Measurements from ENCODE around the gene EPAS1. TPM values are rescaled to one million over a fixed set of nuclear protein-coding genes. Genes with fewer than 3 reads are reported as not detected.

Gene EPAS1
- total RNA-seq, 2 experiments from 2014 or later: 51.0 to 54.6 TPM

GRCh38 chr2:46338674-46339073 is 41.5 kb downstream of the EPAS1 start:
- no peaks in the 10 kb centered on the region for H3K9me3 Mint-ChIP-seq
- no peaks in the 10 kb centered on the region for H3K27me3 Mint-ChIP-seq
- no peaks in the 10 kb centered on the region for H3K36me3 Mint-ChIP-seq
- H3K27ac Mint-ChIP-seq: no peak overlapping the region
- CTCF ChIA-PET: interaction anchor here (0.8 to 1.7 kb wide), 3 partner anchors 24 to 276 kb away, joined by 4 read pairs; no protein-coding TSS in a partner anchor
- no peak overlapping the region for H3K4me3 Mint-ChIP-seq
- DNase-seq: no peak
- POLR2A ChIA-PET: no interaction called here
- H3K4me1 Mint-ChIP-seq (ENCODE audit: low read depth): peaks cover 5% of the 10 kb centered on the region
- intact Hi-C loops (cut with micrococcal nuclease): no loop called here

GRCh38 chr2:46339200-46339599 is 42.0 kb downstream of the EPAS1 start:
- peaks cover 4% of the 10 kb centered on the region for H3K4me1 Mint-ChIP-seq (ENCODE audit: low read depth)
- ChIA-PET POLR2A (no interaction called here), CTCF (interaction anchor here (0.8 to 1.7 kb wide), 3 partner anchors 24 to 276 kb away, joined by 4 read pairs; no protein-coding TSS in a partner anchor)
- no peak overlapping the region for H3K27ac Mint-ChIP-seq
- H3K36me3 Mint-ChIP-seq: no peaks in the 10 kb centered on the region
- H3K9me3 Mint-ChIP-seq: no peaks in the 10 kb centered on the region
- no peak for DNase-seq
- H3K27me3 Mint-ChIP-seq: no peaks in the 10 kb centered on the region
- no peak overlapping the region for H3K4me3 Mint-ChIP-seq
- intact Hi-C loops (cut with micrococcal nuclease): no loop called here

GRCh38 chr2:46339676-46340459 is 42.7 kb downstream of the EPAS1 start:
- POLR2A ChIA-PET: no interaction called here
- intact Hi-C loops (cut with micrococcal nuclease): no loop called here

GRCh38 chr2:46340740-46341420 is 43.7 kb downstream of the EPAS1 start:
- H3K4me3 Mint-ChIP-seq: no peak overlapping the region
- no peaks in the 10 kb centered on the region for H3K4me1 Mint-ChIP-seq (ENCODE audit: low read depth)
- H3K27ac Mint-ChIP-seq: no peak overlapping the region
- POLR2A ChIA-PET: no interaction called here
- H3K36me3 Mint-ChIP-seq: no peaks in the 10 kb centered on the region
- no peaks in the 10 kb centered on the region for H3K27me3 Mint-ChIP-seq
- DNase-seq: no peak
- intact Hi-C loops (cut with micrococcal nuclease): no loop called here
- no peaks in the 10 kb centered on the region for H3K9me3 Mint-ChIP-seq
- CTCF ChIA-PET: interaction anchor here (1.5 kb wide), 1 partner anchor 11 kb away, joined by 4 read pairs; no protein-coding TSS in a partner anchor

More at GRCh38 chr2:46339676-46340459, 42.7 kb downstream of the EPAS1 start:
- Mint-ChIP-seq H3K4me1 (ENCODE audit: low read depth) (no peaks in the 10 kb centered on the region), H3K36me3 (no peaks in the 10 kb centered on the region), H3K9me3 (no peaks in the 10 kb centered on the region), H3K27ac (no peak overlapping the region), H3K27me3 (no peaks in the 10 kb centered on the region), H3K4me3 (no peak overlapping the region)
- CTCF ChIA-PET: interaction anchor here (1.5 to 1.7 kb wide), 2 partner anchors 10 to 277 kb away, joined by 4 read pairs; no protein-coding TSS in a partner anchor
- no peak for DNase-seq

GRCh38 chr2:46342566-46343315 is 45.5 kb downstream of the EPAS1 start:
- Mint-ChIP-seq H3K36me3 (peaks cover 1% of the 10 kb centered on the region), H3K27ac (no peak overlapping the region), H3K9me3 (no peaks in the 10 kb centered on the region), H3K4me3 (no peak overlapping the region), H3K27me3 (no peaks in the 10 kb centered on the region), H3K4me1 (ENCODE audit: low read depth) (no peaks in the 10 kb centered on the region)
- intact Hi-C loops (cut with micrococcal nuclease): no loop called here
- CTCF ChIA-PET: no interaction called here
- POLR2A ChIA-PET: no interaction called here
- no peak for DNase-seq

GRCh38 chr2:46344706-46345105 is 47.5 kb downstream of the EPAS1 start:
- Mint-ChIP-seq H3K36me3 (peaks cover 4% of the 10 kb centered on the region), H3K9me3 (no peaks in the 10 kb centered on the region), H3K4me1 (ENCODE audit: low read depth) (peaks cover 9% of the 10 kb centered on the region), H3K27ac (no peak overlapping the region), H3K4me3 (no peak overlapping the region), H3K27me3 (no peaks in the 10 kb centered on the region)
- no peak for DNase-seq
- CTCF ChIA-PET: no interaction called here
- intact Hi-C loops (cut with micrococcal nuclease): no loop called here
- POLR2A ChIA-PET: no interaction called here

- intact Hi-C loops (cut with micrococcal nuclease): no loop called here
- ChIA-PET POLR2A (no interaction called here), CTCF (no interaction called here)
- no peak for DNase-seq
- Mint-ChIP-seq H3K36me3 (peaks cover 4% of the 10 kb centered on the region), H3K27ac (no peak overlapping the region), H3K4me1 (ENCODE audit: low read depth) (peaks cover 16% of the 10 kb centered on the region), H3K9me3 (no peaks in the 10 kb centered on the region), H3K27me3 (no peaks in the 10 kb centered on the region), H3K4me3 (no peak overlapping the region)
Observed at GRCh38 chr2:46345775-46346174, 48.6 kb downstream of the EPAS1 start.

DNA sequence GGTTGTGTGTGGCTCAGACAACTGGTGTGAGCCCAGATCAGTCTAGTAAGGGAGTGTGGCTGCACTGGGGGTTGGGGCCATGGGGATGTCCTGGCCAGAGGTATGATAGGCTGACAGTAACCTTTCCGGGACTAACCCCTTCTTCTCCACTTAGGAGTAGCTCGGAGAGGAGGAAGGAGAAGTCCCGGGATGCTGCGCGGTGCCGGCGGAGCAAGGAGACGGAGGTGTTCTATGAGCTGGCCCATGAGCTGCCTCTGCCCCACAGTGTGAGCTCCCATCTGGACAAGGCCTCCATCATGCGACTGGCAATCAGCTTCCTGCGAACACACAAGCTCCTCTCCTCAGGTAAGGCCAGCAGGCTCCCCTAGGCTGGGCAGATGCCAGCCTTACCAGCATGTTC is 49.5 kb downstream of the EPAS1 start:
- ChIA-PET CTCF (no interaction called here), POLR2A (no interaction called here)
- intact Hi-C loops (cut with micrococcal nuclease): no loop called here
- no peaks in the 10 kb centered on the region for H3K9me3 Mint-ChIP-seq
- H3K27ac Mint-ChIP-seq: no peak overlapping the region
- peaks cover 26% of the 10 kb centered on the region for H3K4me1 Mint-ChIP-seq (ENCODE audit: low read depth)
- DNase-seq: no peak
- H3K4me3 Mint-ChIP-seq: no peak overlapping the region
- H3K27me3 Mint-ChIP-seq: no peaks in the 10 kb centered on the region
- peaks cover 4% of the 10 kb centered on the region for H3K36me3 Mint-ChIP-seq

DNA sequence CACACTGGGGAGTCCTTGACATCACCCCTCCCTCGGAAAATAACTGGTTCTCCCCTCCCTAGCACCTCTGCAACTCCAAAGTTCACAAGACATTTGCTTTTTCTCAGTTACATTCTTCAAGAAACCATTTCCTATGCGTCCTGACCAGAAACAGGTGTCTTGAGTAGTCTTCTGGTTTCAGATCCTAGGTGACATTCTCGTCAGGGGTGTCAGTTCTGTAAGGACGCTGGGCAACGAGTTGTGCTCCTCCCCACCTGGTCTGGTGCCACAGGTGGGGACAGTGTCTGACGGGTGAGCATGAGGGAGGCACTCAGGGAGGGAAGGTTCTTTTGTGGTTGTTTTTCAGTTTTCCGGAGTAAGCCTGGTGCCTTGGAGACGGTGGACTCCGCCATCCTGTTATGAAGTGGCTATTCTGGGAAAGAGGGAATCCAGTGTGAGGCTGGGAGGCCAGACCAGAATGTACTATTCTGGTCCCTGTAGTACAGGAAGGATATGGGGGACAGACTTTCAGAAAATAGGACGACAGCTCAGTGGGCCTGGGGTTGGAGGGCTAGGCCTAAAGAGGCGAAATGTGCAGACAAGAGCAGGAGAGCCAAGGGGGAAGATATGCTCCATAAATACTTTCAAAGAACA is 50.6 kb downstream of the EPAS1 start:
- no peaks in the 10 kb centered on the region for H3K9me3 Mint-ChIP-seq
- ChIA-PET CTCF (no interaction called here), POLR2A (no interaction called here)
- peaks cover 4% of the 10 kb centered on the region for H3K36me3 Mint-ChIP-seq
- intact Hi-C loops (cut with micrococcal nuclease): no loop called here
- no peak for DNase-seq
- H3K27me3 Mint-ChIP-seq: no peaks in the 10 kb centered on the region
- H3K4me1 Mint-ChIP-seq (ENCODE audit: low read depth): peaks cover 34% of the 10 kb centered on the region
- peak overlapping the region; percentile 8 for H3K27ac Mint-ChIP-seq
- no peak overlapping the region for H3K4me3 Mint-ChIP-seq

GRCh38 chr2:46349115-46349547 is 51.9 kb downstream of the EPAS1 start:
- Mint-ChIP-seq H3K4me1 (ENCODE audit: low read depth) (peaks cover 45% of the 10 kb centered on the region), H3K36me3 (peaks cover 4% of the 10 kb centered on the region), H3K4me3 (no peak overlapping the region), H3K27me3 (no peaks in the 10 kb centered on the region), H3K27ac (no peak overlapping the region), H3K9me3 (no peaks in the 10 kb centered on the region)
- POLR2A ChIA-PET: no interaction called here
- intact Hi-C loops (cut with micrococcal nuclease): no loop called here
- no peak for DNase-seq
- CTCF ChIA-PET: no interaction called here

GRCh38 chr2:46350029-46350689 is 53.0 kb downstream of the EPAS1 start:
- intact Hi-C loops (cut with micrococcal nuclease): loop anchor here (5.0 kb wide), 1 partner anchor 53 kb away; the partner anchor contains the start of gene EPAS1
- ChIA-PET POLR2A (no interaction called here), CTCF (interaction anchor here (0.6 kb wide), 1 partner anchor 282 kb away, joined by 3 read pairs; no protein-coding TSS in a partner anchor)
- no peak overlapping the region for H3K4me3 Mint-ChIP-seq
- no peaks in the 10 kb centered on the region for H3K9me3 Mint-ChIP-seq
- no peaks in the 10 kb centered on the region for H3K27me3 Mint-ChIP-seq
- H3K36me3 Mint-ChIP-seq: peaks cover 4% of the 10 kb centered on the region
- no peak for DNase-seq
- H3K27ac Mint-ChIP-seq: peak overlapping the region; percentile 91
- peaks cover 50% of the 10 kb centered on the region for H3K4me1 Mint-ChIP-seq (ENCODE audit: low read depth)

All from activated CD4-positive, alpha-beta memory T cell treated with anti-CD3 and anti-CD28 coated beads for 36 hours (primary cell).